K562 (cell line): Measurements from ENCODE around the gene NKX2-2.

Experiments
- CEBPB ChIP-seq: fragments of 450-650 bp; IDR thresholded peaks from 2 replicates; pipeline ENCODE4 v1.6.1; 2016; ENCODE audit warnings: missing genetic modification characterization, missing compliant biosample characterization
- KDM1A ChIP-seq, 2 experiments: fragments of 450-650 bp; IDR thresholded peaks; 2 replicates each; pipeline ENCODE4 v1.6.1; 2016; ENCODE audit warnings: mild to moderate bottlenecking in 2 of 2
- KDM4B ChIP-seq, 2 experiments: fragments of 450-650 bp in 1 of 2; sonication (generic) in 1 of 2; IDR thresholded peaks; 2 replicates each; pipeline ENCODE4 v1.6.1; 2016 to 2017; ENCODE audit warnings: borderline replicate concordance in 2 of 2, antibody characterized with exemption in 1 of 2, low read depth in 1 of 2, mild to moderate bottlenecking in 1 of 2
- RBM39 ChIP-seq: fragments of 200-400 bp; formaldehyde crosslinking; optimal IDR thresholded peaks from 2 replicates; pipeline ENCODE3; 2018; ENCODE audit warnings: low read depth, low read length
- RCOR1 ChIP-seq, 2 experiments: IDR thresholded peaks; 2 replicates each; pipeline ENCODE4 v1.6.1; 2012; ENCODE audit warnings: low read depth in 2 of 2, low read length in 2 of 2, borderline replicate concordance in 1 of 2, improper control_type of control experiment in 1 of 2
- SIRT6 ChIP-seq: IDR thresholded peaks from one replicate; pipeline ENCODE4 v1.6.1; 2012; ENCODE audit warnings: low read depth, mild to moderate bottlenecking, control low read depth, inconsistent platforms, low read length, moderate library complexity
- SMC3 ChIP-seq: conservative IDR thresholded peaks from 2 replicates; pipeline ENCODE4 v1.6.1; 2011; ENCODE audit warnings: low read depth, low read length, improper control_type of control experiment; ENCODE audit not compliant: insufficient read depth
- SREBF2 ChIP-seq: sonication (generic); formaldehyde crosslinking; IDR thresholded peaks from 2 replicates; pipeline ENCODE4 v1.4.0; 2020; ENCODE audit warnings: mild to moderate bottlenecking, missing genetic modification reagents
- TAF15 ChIP-seq: fragments of 200-400 bp; formaldehyde crosslinking; IDR thresholded peaks from 2 replicates; pipeline ENCODE4 v1.6.1; 2017; ENCODE audit warnings: mild to moderate bottlenecking, low read depth, low read length, moderate library complexity
- TCF7 ChIP-seq: sonication (generic); IDR thresholded peaks from 2 replicates; pipeline ENCODE4 v1.6.1; 2016; ENCODE audit warnings: antibody characterized with exemption, borderline replicate concordance
- TF ChIP-seq, protein P1 (sequence below), 3 experiments: IDR thresholded peaks in 2 of 3; conservative IDR thresholded peaks in 1 of 3; 2 replicates each; pipeline ENCODE4 v1.5.1; 2011 to 2012; ENCODE audit warnings: low read length in 3 of 3, mild to moderate bottlenecking in 3 of 3, control low read depth in 2 of 3, improper control_type of control experiment in 1 of 3, inconsistent platforms in 1 of 3, low read depth in 1 of 3, mixed read lengths in 1 of 3, moderate library complexity in 1 of 3; ENCODE audit not compliant: insufficient read depth in 2 of 3

DNA sequence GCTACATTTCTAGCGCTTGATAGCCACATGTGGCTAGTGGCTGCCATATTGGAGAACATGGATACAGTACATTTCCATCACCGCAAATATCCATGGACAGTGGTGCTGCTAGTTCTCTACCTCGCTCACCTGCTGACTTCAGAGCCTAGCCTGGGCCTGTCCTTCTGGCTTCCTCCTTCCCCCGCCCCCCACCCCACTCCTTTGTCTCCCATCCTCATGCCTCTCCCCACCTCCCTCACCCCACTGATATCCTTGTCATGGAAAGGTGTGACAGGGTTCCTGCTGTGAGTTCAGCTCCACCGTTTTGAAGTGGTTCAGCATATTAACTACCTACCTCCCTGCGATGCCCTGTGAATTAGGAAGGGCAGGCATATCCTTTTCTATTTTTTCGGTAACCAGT is 14.2 kb downstream of the NKX2-2 start:
- TF ChIP-seq KDM1A (IDR thresholded peaks at IDR 0.05) (no peak), SREBF2 (no peak), RBM39 (no peak), TAF15 (no peak), CEBPB (tag) (no peak), TCF7 (no peak), KDM4B (IDR thresholded peaks at IDR 0.05; ENCODE audit: borderline replicate concordance in 2 of 2, low read depth in 1 of 2) (no peak), SIRT6 (no peak), RCOR1 (IDR thresholded peaks at IDR 0.05; ENCODE audit: borderline replicate concordance in 1 of 2, low read depth in 2 of 2, low read length in 2 of 2) (no peak), SMC3 (no peak)
- TF ChIP-seq, protein P1, sequence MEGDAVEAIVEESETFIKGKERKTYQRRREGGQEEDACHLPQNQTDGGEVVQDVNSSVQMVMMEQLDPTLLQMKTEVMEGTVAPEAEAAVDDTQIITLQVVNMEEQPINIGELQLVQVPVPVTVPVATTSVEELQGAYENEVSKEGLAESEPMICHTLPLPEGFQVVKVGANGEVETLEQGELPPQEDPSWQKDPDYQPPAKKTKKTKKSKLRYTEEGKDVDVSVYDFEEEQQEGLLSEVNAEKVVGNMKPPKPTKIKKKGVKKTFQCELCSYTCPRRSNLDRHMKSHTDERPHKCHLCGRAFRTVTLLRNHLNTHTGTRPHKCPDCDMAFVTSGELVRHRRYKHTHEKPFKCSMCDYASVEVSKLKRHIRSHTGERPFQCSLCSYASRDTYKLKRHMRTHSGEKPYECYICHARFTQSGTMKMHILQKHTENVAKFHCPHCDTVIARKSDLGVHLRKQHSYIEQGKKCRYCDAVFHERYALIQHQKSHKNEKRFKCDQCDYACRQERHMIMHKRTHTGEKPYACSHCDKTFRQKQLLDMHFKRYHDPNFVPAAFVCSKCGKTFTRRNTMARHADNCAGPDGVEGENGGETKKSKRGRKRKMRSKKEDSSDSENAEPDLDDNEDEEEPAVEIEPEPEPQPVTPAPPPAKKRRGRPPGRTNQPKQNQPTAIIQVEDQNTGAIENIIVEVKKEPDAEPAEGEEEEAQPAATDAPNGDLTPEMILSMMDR (IDR thresholded peaks at IDR 0.05 in 2 of 3, conservative IDR thresholded peaks at IDR 0.05 in 1 of 3; ENCODE audit: insufficient read depth in 2 of 3, low read depth in 1 of 3, low read length in 3 of 3), result no peak
